Parathyroid adenoma (tissue), 2 donors: ENCODE results near the gene CELSR2.

ENCODE experiments used
- H2AFZ ChIP-seq: fragments of 300-600 bp; sonication (generic); one replicate; pipeline ENCODE4 v1.7.0; 2017; ENCODE audit warnings: antibody characterized with exemption, mild to moderate bottlenecking
- H3K27ac ChIP-seq: fragments of 300-600 bp; sonication (generic); one replicate; pipeline ENCODE4 v1.7.0; 2017
- H3K27me3 ChIP-seq: fragments of 300-600 bp; sonication (generic); one replicate; pipeline ENCODE4 v1.7.0; 2017; ENCODE audit warnings: low read length; ENCODE audit not compliant: control insufficient read depth, insufficient read depth
- H3K36me3 ChIP-seq: fragments of 300-600 bp; sonication (generic); one replicate; pipeline ENCODE4 v1.7.0; 2017; ENCODE audit warnings: low read length; ENCODE audit not compliant: control insufficient read depth, insufficient read depth
- H3K4me1 ChIP-seq: fragments of 300-600 bp; sonication (generic); one replicate; pipeline ENCODE4 v1.7.0; 2017; ENCODE audit warnings: control low read depth
- H3K4me2 ChIP-seq: fragments of 300-600 bp; sonication (generic); one replicate; pipeline ENCODE4 v1.7.0; 2017; ENCODE audit warnings: low read length
- H3K4me3 ChIP-seq: fragments of 300-600 bp; sonication (generic); one replicate; pipeline ENCODE4 v1.7.0; 2017; ENCODE audit warnings: low read depth, low read length
- H3K79me2 ChIP-seq: fragments of 300-600 bp; sonication (generic); one replicate; pipeline ENCODE4 v1.7.0; 2017; ENCODE audit warnings: control low read depth
- H3K9ac ChIP-seq: fragments of 300-600 bp; sonication (generic); one replicate; pipeline ENCODE4 v1.7.0; 2017; ENCODE audit warnings: mild to moderate bottlenecking
- H3K9me3 ChIP-seq: fragments of 300-600 bp; sonication (generic); one replicate; pipeline ENCODE4 v1.7.0; 2017; ENCODE audit warnings: low read length; ENCODE audit not compliant: control insufficient read depth
- TF ChIP-seq, protein P1 (sequence below): fragments of 300-600 bp; sonication (generic); IDR thresholded peaks from one replicate; pipeline ENCODE4 v1.7.0; 2017; ENCODE audit warnings: antibody characterized with exemption, mild to moderate bottlenecking
- donor health status: primary hyperparathyroidism.

CELSR2 gene

DNA sequence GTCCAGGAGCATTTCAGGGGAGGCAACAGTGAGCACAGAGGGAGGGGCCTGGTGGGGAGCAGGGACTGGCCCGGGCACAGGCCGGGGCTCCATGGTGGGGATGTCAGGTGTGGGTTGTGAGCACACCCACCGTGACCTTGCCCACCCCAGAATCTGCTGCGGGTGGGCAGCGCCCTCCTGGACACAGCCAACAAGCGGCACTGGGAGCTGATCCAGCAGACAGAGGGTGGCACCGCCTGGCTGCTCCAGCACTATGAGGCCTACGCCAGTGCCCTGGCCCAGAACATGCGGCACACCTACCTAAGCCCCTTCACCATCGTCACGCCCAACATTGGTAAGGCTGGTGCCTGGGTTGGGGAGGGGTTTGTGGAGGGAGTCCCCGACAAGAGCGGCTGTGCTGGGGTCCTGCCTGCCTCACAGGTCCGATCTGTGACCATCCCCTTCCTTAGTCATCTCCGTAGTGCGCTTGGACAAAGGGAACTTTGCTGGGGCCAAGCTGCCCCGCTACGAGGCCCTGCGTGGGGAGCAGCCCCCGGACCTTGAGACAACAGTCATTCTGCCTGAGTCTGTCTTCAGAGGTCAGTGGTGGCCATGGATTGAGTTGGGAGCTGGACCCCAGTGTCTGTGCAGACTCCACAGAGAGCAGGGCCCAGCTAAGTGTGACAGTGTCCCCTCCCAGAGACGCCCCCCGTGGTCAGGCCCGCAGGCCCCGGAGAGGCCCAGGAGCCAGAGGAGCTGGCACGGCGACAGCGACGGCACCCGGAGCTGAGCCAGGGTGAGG, 19.3 kb downstream of the CELSR2 start:
- Histone ChIP-seq H3K9me3 (no peaks in the 10 kb centered on the region), H3K4me3 (no peak overlapping the region), H3K4me2 (no peak overlapping the region), H3K27me3 (no peaks in the 10 kb centered on the region), H2AFZ (no peak overlapping the region), H3K4me1 (no peaks in the 10 kb centered on the region), H3K79me2 (no peaks in the 10 kb centered on the region), H3K36me3 (no peaks in the 10 kb centered on the region), H3K27ac (no peak overlapping the region), H3K9ac (no peak overlapping the region)
- TF ChIP-seq, protein P1, sequence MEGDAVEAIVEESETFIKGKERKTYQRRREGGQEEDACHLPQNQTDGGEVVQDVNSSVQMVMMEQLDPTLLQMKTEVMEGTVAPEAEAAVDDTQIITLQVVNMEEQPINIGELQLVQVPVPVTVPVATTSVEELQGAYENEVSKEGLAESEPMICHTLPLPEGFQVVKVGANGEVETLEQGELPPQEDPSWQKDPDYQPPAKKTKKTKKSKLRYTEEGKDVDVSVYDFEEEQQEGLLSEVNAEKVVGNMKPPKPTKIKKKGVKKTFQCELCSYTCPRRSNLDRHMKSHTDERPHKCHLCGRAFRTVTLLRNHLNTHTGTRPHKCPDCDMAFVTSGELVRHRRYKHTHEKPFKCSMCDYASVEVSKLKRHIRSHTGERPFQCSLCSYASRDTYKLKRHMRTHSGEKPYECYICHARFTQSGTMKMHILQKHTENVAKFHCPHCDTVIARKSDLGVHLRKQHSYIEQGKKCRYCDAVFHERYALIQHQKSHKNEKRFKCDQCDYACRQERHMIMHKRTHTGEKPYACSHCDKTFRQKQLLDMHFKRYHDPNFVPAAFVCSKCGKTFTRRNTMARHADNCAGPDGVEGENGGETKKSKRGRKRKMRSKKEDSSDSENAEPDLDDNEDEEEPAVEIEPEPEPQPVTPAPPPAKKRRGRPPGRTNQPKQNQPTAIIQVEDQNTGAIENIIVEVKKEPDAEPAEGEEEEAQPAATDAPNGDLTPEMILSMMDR = no peak

DNA sequence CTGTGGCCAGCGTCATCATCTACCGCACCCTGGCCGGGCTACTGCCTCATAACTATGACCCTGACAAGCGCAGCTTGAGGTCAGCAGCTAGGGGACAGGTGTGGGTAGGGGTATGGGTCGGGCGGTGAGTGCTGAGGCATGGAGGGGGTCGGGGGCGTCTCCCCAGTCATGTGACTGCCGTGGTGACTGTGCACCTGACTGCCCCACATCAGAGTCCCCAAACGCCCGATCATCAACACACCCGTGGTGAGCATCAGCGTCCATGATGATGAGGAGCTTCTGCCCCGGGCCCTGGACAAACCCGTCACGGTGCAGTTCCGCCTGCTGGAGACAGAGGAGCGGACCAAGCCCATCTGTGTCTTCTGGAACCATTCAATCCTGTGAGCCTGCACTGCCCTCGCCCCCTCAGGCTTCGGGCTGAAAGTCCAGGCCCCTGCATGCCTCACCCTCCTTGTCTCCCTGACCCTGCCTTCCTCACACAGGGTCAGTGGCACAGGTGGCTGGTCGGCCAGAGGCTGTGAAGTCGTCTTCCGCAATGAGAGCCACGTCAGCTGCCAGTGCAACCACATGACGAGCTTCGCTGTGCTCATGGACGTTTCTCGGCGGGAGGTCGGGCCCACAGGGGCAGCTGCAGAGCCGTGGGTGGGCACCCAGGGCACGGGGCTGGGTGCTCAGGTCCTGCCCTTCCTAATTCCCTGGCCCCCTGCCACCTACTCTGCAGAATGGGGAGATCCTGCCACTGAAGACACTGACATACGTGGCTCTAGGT, 20.1 kb downstream of the CELSR2 start:
- TF ChIP-seq, protein P1 = no peak
- Histone ChIP-seq H3K4me3 (no peak overlapping the region), H3K27me3 (no peaks in the 10 kb centered on the region), H3K4me2 (no peak overlapping the region), H3K9me3 (no peaks in the 10 kb centered on the region), H3K27ac (no peak overlapping the region), H3K79me2 (no peaks in the 10 kb centered on the region), H3K36me3 (no peaks in the 10 kb centered on the region), H2AFZ (no peak overlapping the region), H3K4me1 (no peaks in the 10 kb centered on the region), H3K9ac (no peak overlapping the region)

DNA sequence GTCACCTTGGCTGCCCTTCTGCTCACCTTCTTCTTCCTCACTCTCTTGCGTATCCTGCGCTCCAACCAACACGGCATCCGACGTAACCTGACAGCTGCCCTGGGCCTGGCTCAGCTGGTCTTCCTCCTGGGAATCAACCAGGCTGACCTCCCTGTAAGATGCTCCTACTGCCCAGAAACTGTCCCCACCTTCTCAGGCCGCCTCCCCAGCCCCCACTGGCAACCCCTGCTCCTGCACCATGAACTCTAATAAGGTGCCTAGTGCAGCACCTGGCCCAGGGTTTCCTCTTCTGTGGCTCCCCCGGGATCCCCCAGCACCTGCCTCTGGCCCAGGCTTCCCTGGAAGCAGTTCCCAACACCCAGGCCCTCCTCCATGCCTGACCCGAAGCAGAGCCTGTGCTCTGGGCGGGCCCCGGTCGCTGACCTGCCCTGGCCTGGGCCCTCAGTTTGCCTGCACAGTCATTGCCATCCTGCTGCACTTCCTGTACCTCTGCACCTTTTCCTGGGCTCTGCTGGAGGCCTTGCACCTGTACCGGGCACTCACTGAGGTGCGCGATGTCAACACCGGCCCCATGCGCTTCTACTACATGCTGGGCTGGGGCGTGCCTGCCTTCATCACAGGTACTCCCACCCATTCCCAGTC, 20.8 kb downstream of the CELSR2 start:
- Histone ChIP-seq H3K4me2 (no peak overlapping the region), H3K4me3 (no peak overlapping the region), H3K9ac (no peak overlapping the region), H2AFZ (no peak overlapping the region), H3K36me3 (no peaks in the 10 kb centered on the region), H3K9me3 (no peaks in the 10 kb centered on the region), H3K27me3 (no peaks in the 10 kb centered on the region), H3K79me2 (no peaks in the 10 kb centered on the region), H3K4me1 (no peaks in the 10 kb centered on the region), H3K27ac (no peak overlapping the region)
- TF ChIP-seq, protein P1 = no peak

DNA sequence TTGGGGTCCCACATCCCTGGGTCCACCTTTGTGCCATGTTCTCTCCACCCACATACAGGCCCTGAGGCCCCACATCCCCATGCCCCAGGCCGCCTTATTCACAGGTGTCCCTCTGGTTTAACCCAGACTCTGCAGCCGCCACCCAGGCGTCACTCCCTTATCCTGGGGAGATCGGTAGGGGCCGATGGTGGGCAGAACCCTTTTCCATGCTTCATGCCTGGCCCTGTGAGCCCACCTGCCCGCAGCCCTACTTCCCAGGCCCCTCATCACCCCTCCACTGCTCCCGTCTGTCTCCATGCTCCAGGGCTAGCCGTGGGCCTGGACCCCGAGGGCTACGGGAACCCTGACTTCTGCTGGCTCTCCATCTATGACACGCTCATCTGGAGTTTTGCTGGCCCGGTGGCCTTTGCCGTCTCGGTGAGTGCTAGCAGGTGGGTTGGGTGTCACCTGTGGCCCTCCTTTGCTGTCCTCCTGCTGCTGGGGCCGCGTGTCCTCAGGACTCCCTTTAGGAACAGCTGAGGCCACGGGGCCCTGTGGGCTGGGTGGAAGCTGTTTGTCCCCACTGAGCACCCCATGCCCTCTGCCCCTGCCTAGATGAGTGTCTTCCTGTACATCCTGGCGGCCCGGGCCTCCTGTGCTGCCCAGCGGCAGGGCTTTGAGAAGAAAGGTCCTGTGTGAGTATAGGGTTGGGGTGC, 21.4 kb downstream of the CELSR2 start:
- Histone ChIP-seq H3K4me3 (no peak overlapping the region), H3K36me3 (no peaks in the 10 kb centered on the region), H3K4me2 (no peak overlapping the region), H2AFZ (no peak overlapping the region), H3K9ac (no peak overlapping the region), H3K9me3 (no peaks in the 10 kb centered on the region), H3K79me2 (no peaks in the 10 kb centered on the region), H3K4me1 (no peaks in the 10 kb centered on the region), H3K27ac (no peak overlapping the region), H3K27me3 (no peaks in the 10 kb centered on the region)
- TF ChIP-seq, protein P1 = no peak
